ENCODE results near the gene GPR152.

Gene GPR152

DNA sequence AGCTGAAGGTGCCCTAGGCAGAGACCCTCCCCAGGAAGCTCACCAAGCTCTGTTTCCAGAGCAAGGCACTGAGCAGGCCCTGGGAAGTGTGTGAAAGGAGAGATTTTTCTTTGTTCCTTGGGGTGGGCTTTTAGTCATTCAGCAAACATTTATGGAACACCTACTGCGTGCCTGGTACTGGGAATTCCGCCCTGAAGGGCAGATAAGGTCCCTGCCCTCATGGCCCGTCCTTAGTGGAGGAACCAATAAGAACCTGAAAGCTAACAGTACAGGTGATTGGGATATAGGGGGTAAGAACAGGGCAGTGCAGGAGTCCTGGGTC, 12.6 kb upstream of the GPR152 start:
- DNase-seq (ENCODE audit: low read depth) = no peak

DNA sequence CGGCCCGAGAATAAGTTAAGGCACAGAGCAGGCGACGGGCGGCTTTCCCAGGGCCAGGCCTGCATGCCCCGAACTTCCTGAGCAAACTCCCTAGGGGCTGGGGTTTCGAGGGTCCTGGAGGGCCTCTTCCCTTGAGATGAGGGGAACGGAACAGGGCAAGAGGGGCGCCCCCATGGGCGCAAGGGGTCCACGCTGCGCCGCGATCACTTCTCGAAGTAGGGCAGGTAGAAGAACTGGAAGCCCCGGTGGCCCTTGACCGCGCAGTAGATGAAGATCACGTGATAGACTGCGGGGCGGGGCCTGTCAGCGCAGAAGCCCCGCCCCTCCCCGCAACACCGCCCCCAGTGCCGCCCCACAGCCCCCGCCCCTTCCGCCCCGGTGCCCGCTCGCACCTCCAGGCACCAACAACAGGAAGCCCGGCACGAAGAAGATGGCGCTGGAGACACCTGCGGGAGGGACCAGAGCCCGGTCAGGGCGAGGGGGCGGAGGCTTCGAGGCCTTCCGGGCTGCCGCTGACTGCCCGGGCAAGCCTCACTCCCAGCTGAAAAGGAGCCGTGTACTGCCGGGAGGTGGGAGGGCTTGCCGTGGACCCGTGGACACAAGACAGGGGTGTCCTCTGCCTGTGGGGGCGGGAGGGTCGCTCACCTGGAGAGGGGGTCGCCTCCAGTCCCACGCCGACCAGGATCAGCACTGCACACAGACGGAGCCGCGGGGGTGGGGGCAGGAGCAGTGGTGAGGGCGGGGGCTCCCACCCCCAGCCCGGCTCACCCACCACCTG, 12.1 kb upstream of the GPR152 start:
- DNase-seq (ENCODE audit: low read depth) = peak; percentile 83

DNA sequence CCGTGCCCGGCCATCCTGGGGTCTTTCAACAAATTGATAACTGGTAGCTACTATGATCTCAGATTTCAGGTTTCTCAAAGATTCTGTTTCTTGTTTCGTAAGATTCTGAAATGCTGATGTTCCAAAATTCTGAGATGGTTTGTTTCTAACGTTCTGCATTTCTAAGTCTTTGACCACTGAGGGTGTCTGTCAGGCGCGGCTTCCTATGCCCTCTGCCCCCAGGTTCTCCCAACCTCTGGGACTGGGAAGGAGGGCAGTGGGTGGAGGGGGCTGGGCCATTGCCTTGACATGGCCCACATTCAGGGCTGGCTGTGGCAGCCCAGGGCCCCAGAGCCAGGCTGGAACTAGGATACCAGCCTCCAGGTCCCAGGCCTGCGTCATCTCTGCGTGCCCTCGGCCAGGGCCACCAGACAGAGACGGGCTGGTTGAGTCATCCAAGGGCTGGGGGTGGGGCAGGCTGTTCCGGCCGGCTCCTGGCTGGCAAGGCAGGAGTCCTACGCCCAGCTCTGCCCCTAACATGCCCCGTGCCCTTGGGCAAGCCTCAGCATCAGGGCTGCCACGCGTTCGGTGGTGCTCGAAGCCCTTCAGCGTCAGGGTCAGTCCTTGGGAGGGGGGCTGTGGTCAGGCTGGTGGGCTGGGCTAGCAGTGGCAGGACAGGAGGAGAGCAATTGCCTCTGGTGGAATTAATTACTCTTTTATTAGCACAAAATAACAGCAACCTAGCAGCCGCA, 11.3 kb upstream of the GPR152 start:
- DNase-seq (ENCODE audit: low read depth) = no peak

DNA sequence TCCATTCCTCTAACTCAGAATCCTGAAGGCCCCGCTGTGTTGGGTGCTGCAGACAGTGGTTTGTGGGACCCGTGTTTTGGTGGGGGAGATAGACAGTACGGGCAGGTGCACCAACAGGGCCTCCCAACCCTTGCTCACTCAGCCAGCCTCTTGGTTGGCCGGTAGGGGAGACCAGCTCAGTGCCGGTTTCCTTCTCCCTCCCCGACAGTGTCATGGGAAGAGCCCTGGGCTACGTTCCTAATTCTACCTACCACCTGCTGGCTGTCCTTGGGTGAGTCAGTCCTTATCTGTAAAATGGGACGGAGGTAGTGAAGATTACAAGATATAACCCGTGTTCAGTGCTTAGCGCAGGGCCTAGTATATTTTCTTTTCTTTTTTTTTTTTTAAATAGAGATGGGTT, 10.7 kb upstream of the GPR152 start:
- DNase-seq (ENCODE audit: low read depth) = no peak

DNA sequence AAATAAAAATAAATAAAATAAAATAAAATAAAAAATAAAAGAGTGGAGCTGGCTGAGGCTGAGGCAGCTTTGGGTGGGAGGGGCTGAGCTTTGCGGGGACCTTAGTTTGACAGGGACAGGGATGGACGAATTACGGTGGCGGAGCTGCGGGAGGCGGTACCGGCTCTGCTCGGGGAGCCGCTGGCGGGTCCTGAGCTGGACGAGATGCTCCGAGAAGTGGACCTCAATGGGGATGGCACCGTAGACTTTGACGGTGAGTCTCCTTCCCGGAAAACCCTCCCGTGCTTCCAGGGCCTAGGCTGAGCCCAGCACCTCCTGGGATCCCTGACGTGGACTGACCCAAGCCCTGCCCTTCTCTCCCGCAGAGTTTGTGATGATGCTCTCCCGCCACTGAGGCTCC, 5.7 kb upstream of the GPR152 start:
- no peak for DNase-seq (ENCODE audit: low read depth)

DNA sequence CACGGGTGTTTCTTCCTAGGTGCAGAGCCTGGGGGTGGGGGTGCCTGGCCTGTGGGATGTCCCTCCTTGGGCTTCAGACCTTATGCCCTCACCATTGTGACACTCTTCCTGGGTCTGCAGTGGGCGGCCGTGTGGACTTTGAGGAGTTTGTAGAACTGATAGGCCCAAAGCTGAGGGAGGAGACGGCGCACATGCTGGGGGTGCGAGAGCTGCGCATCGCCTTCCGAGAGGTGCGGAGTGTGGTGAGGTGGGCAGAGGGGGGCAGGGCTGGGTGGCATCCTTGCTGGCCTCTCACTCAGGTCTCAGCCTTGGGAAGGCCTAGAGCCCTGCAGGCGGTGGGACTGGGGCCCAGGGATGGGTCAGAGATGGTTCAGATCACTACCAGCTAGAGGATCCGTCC, 4.9 kb upstream of the GPR152 start:
- DNase-seq (ENCODE audit: low read depth) = no peak

DNA sequence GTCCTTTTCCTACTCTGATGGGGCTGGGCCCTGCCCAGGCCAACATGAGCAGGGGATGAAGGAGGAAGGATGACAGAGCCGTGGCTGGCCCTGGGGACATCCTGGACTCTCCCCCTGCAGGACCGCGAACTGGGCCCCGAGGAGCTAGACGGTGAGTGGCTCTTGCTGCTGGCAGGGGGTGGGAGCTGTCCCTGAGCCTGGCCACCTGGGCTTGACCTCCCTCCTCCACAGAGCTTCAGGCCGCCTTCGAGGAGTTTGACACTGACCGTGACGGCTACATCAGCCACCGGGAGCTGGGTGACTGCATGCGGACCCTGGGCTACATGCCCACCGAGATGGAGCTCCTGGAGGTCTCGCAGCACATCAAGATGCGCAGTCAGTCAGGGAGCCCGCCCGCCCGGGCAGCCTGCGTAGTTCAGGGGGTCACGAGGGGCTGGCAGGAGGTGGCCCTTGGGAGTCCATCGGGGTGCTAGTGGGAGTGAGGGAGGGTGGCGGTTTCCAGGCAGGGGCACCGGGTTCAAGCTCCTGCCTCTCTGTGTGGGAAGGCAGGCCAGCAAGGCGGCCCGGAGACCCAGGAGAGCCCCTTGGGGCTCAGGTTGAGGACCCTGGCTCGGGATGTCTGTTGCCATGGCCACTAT, 3.7 kb upstream of the GPR152 start:
- no peak for DNase-seq (ENCODE audit: low read depth)

DNA sequence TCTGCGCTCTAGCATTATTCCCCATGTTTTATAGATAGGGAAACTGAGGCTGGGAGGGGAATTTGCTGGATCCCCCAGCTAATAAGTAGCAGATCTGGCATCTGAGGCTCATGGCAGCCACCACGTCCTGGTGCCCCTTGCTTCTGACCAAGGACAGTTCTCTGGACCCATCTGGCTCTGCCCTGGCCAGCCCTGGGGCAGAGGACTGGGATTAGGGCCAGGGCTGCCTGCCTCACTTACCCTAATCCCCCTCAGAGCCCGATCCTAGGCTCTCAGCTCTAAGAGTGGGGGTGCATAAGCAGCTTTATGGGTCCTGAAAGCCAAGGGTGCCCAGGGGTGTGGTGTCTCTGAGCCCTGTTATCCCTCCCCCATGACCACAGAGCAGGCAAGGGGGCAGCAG, 2.5 kb upstream of the GPR152 start, which contains the start of gene CABP4:
Gene CABP4 (plus strand): TSS at position 301 of the 400 bp plus-strand sequence. CDS start 70 bp downstream, at position 371.
- no peak for DNase-seq (ENCODE audit: low read depth)

DNA sequence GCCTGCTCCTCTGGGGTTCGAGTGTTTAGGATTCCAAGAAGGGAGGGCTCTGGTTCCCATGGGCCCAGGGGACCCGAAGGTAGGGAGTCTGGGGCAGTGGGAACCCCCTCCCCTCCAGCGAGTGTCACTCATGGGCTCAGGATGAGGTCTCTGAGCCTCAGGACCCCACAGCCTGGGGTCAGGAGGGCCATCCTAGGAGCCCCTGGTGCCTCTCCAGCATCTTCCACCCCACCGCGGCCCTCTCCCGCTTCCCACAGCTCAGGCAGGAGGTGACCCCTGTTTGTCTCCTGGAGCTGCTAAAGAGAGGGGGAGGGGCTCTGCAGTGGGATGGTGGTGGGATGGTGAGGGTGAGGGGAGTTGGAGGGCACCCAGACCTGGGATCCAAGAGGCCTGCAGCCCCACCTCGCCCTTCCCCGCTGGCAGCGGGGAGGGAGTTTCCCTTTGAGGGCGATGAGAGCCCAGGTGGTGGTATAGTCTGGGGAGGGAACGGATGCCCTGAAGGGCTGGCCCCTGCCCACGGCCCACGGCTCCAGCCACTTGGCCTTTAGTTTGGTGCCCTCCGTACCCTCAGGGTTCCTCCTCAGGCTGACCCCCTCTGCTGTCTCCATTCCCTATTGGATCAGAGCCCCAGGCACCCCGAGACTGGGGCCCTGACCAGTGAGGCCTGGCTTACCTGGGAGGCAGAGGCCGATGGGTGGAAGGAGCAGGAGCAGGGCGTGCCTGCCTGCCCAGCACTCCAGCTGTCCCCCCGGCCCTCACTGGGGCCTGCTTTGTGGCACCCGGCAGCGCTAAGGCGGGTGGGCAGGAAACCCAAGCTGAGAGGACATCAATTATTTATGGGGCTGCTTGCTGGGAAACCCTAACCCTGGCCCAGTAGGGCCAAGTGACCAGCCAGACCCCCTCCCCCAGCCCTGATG, 1.5 kb upstream of the GPR152 start:
- no peak for DNase-seq (ENCODE audit: low read depth)

DNA sequence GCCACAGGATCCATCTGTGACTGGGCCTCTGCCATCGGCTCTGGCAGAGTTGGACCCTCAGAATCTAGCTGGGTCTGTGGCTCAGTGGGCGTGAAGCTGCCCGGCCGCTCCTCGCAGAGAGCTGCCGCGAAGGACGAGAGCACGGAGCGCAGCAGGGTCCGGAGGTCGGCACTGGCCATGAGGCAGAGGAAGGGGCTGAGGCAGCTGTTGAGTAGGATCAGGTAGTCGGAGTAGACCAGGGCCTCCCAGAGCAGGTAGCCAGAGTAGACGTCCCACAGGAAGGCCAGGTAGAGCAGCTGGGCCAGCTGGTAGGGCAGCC, 912 bp downstream of the GPR152 start:
- no peak for DNase-seq (ENCODE audit: low read depth)

DNA sequence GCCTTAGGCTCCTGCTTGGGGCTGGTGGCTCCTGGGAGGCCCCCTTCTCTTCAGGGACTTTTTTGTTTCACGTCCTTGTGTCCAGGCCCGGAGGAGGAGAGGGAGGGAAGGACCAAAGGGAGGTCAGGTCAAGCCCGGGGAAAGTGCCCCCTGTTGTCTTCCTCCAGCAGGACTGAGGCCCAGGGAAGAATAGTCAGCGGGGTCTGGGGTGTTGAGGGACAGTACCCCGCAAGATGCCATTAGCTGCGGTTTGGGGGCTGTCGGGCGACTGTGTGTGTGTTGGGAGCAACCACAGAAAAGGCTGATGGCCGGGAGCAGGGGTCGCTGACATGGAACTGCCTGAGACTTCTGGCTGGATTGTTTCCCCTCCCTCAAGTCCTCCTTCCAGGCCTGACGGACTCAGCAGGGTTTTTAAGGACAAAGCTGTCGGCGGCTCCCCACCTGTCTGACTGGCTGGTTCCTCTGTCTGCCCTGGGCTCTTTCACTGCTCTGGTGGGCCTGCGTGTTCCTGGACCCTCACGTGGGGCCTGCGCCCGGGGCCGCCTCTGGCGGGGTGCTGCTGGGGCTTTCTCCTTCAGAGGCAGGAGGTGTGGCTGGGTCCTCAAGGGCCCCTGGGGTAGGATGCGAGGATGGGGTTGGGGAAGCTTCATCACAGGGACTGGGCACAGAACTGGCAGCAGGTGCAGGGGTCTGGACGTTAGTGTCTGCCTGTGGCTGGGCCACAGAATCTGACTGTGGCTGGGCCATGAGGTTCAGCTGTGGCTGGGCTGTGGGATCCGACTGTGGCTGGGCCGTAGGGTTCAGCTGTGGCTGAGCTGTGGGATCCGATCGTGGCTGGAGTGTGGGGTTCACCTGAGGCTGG, 1.5 kb downstream of the GPR152 start:
- no peak for DNase-seq (ENCODE audit: low read depth)

DNA sequence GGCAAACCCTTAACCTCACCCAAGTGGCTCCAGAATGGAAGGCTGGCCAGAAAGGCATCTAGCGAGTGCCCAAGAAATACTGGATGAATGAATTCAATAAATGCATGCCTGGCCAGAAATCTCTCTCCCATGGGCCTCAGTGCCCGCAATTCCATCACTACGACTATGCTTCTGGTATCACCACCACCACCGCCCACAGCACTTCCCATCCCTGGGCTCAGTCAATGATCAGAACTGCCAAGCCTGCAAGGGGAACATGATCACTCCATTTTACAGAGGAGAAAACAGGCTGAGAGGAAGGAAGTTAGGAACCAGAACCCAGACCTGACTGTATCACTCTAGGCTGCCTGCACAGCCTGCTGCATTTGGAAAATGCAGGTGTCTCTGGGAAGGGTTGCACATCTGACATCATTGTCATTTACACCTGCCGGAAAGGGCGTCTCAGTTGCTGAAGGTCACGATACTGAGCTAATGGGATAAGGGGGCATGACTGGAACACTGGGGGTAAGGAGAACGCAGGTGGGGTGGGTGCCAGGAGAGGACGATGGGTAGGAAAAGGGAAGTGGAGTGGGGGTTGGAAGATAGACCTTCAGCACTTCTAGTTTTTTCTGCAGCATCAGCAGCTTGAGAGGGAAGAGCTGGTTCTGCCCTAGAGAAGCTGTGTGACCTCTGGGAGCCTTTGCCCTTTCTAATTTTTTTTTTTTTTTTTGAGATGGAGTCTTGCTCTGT, 3.2 kb downstream of the GPR152 start:
- DNase-seq (ENCODE audit: low read depth) = no peak

DNA sequence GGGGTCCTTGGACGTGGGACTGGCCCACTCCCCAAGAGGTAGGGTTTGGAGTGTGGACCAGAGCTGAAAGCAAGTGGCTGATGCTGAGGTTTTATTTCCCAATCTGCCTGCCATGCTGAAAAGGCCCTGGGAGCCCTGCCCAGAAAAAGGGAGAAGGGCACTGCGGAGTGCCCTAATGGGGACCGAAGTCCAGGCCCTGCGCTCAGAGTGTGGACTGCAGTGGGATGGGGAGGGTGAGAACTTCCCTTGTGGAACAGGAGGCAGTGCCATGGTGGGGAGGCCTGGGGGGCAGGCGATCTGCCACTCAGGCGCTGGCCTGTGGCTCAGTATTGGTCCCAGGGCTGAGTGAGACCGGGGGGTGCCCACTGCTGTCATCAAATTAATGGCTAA, 4.3 kb downstream of the GPR152 start:
- no peak for DNase-seq (ENCODE audit: low read depth)

DNA sequence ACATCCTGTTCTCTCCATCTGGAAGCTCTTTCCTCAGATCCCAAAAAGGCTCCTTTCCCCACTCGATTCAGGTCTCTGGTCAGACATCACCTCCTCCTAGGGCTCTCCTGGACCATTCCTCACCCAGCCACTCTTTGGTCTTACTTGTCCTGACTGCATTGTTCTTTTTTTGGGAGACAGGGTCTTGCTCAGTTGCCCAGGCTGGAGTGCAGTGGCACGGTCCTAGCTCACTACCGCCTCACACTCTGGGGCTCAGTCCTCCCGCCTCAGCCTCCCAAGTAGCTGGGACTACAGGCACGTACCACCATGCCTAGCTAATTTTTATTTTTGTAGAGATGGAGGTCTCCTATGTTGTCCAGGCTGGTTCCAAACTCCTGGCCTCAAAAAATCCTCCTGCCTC, 7.0 kb downstream of the GPR152 start:
- no peak for DNase-seq (ENCODE audit: low read depth)

DNA sequence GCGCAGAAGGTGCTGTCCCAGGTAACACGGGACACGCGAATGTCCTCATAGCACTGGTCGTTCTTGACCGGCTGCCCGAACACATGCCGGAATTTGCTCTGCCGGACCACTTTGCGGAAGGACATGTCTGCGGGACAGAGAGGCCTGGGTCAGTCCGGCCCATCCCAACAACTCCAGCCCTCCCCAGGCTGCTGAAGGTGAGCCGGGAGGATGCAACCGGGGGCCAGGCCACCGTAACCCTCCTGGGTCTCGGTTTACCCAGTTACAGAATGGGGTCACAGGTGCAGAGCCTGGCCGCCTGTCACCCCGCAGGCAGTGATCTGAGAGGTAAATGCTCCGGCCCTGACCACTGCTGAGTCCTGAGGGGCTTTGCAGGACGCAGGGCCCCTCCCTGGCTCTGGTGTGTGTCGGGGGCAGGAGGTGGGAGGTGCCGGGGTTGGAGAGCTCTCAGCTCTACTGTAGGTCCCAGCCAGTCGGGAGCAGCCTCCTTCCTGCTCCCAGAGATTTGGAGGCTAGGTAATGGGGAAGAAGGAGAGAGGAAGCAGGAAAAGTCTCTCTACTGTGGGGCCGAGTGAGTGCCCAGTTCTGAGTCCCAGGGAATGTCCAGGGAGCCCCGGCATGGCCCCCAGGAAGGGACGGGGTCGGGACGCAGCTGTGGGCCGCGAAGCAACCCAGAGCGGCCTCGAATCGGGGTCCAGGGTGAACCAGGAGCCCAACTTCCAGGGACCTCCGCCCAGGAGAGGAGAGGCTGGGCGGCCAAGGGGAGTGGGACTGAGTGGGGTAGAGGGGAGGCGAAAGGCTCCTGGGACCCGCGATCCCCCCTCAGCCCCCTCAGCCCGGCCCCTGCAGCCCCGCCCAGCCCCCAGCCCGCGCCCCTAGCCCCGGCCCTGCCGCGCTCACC, 9.8 kb downstream of the GPR152 start:
- DNase-seq (ENCODE audit: low read depth) = no peak

DNA sequence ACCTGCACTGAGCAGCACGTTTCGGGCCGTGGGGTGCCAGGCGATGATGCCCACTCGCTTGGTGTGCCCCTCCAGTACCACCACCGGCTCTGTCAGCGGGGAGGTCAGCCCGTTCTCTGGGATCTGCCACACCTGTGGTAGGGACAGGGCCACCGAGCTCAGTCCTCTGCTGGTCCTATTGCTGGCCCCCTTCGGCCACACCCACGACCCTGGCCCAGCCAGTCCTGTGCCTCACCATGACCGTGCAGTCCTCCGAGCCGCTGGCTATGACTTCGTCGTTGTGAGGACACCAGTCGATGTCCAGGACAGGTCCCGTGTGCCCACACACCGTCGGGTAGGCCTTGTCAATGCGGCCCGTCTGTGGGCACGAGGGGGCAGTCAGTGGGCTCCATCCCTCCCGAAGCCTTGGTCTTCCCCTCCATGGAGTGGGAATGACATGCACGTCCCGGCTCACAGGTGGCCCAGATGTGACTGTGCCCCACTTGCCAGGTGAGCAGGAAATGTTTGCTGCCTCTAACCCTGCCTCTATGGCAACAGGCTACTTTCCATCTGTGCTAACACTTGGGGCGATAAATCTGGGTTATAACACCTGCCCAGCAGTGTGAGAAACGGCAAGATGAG, 10.7 kb downstream of the GPR152 start:
- DNase-seq (ENCODE audit: low read depth) = no peak

DNA sequence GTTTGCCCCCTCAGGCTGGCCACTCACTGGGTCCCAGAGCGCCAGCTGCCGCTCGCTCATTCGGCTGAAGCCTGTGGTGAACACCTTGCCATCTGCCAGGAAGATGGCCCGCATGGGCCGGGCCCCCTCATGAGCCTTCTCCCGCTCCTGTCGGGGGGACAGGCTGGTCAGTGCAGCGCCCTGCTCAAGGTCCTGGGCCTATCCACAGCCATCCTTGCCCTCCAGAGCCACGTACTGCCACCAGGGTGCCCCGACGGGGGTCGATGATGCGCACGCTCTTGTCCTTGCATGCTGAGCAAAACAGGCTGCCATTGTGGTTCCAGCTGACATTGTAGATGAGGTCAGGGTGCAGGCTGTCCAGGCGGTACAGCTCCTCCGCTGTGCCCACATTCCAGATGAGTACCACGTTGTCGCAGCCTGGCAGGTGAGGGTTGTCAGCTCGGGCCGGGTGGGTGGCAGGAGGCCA, 11.4 kb downstream of the GPR152 start:
- no peak for DNase-seq (ENCODE audit: low read depth)

DNA sequence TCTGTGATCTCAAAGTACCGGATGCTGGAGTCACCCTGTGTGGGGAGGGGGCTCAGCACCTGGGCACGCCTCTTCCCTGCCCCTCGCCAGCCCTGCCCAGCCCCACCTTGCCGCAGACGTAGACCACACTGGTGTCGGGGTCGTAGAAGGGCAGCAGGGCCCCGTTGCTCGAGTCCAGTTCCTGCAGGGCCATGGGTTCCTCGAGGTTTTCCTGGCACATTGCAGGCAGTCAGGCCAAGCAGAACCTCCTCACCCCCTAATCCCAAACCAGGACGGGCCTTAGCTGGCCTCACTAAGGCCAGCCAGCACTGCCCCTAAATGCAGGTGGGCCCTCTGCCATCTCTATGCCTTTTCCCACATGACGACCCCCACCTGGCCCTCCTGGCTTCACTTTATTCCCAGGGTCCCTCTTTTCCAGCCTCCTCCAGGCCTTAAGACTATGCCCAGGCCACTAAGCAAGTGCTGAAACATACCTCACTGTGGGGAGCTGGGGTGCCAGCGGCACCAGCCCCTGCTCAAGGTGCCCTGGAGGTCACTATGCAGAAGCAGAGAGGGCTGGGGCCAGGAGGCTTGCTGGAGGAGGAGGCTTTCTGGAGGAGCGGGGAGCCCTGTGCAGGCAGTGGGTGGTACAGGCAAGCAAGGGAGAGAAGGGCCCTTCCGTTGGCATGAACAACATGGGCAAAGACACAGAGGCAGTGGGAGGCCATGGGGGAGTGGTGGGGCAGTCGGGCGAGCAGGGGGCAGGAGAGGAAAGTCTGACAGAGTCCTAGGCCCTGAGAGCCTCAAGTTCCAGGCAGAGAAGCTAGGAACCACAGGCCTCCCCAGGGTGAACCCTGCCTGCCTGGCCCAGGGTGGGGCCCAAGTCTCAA, 12.1 kb downstream of the GPR152 start:
- DNase-seq (ENCODE audit: low read depth) = no peak

All from stimulated activated CD8-positive, alpha-beta memory T cell treated with anti-CD3 and anti-CD28 coated beads, Interleukin-12 subunit alpha, Interleukin-12 subunit beta, amount 100 ng/mL, for 1 hour (primary cell).